ENCODE measurements around the gene SRP14. TPM values are rescaled to one million over a fixed set of nuclear protein-coding genes. Genes with fewer than 3 reads are reported as not detected.
"Not testable (repeated sequence)": the region's sequence is repeated elsewhere in the genome, so short reads cannot be mapped to it uniquely, and the experiment has no call there.

The SRP14 gene
- total RNA-seq, 1 experiment from 2014 or later, result 406 TPM

- H3K27ac ChIP-seq, result no peak overlapping the region
- no peak for DNase-seq
- H3K4me3 ChIP-seq, result no peak overlapping the region
- H3K36me3 ChIP-seq, result peaks cover 70% of the 10 kb centered on the region
- no peaks in the 10 kb centered on the region for H3K9me3 ChIP-seq (replicated peaks)
- no peaks in the 10 kb centered on the region for H3K27me3 ChIP-seq
- peaks cover 8% of the 10 kb centered on the region for H3K4me1 ChIP-seq
Observed at GRCh38 chr15:40032125-40032839, 6.7 kb downstream of the SRP14 start.

- Histone ChIP-seq H3K27ac (no peak overlapping the region), H3K27me3 (no peaks in the 10 kb centered on the region), H3K9me3 (replicated peaks) (no peaks in the 10 kb centered on the region), H3K4me3 (no peak overlapping the region), H3K4me1 (peaks cover 8% of the 10 kb centered on the region), H3K36me3 (peaks cover 73% of the 10 kb centered on the region)
- DNase-seq, result no peak
Observed at GRCh38 chr15:40031300-40031699, 7.7 kb downstream of the SRP14 start.

GRCh38 chr15:40029979-40030893, 8.7 kb downstream of the SRP14 start:
- peak in 1 of 2 experiments; percentile 52 for DNase-seq
- Histone ChIP-seq H3K4me3 (no peak overlapping the region), H3K27me3 (no peaks in the 10 kb centered on the region), H3K27ac (peak overlapping the region; percentile 5; the same call in 1 of the 2 replicates), H3K36me3 (peaks cover 66% of the 10 kb centered on the region), H3K4me1 (peaks cover 8% of the 10 kb centered on the region), H3K9me3 (replicated peaks) (no peaks in the 10 kb centered on the region)

- Histone ChIP-seq H3K27ac (no peak overlapping the region), H3K36me3 (peaks cover 59% of the 10 kb centered on the region)
Observed at GRCh38 chr15:40028853-40029252, 10.1 kb downstream of the SRP14 start.

GRCh38 chr15:40028193-40028592, 10.8 kb downstream of the SRP14 start:
- Histone ChIP-seq H3K4me3 (no peak overlapping the region), H3K36me3 (peaks cover 61% of the 10 kb centered on the region), H3K27ac (no peak overlapping the region), H3K4me1 (no peaks in the 10 kb centered on the region; the same call in 1 of the 2 replicates), H3K27me3 (no peaks in the 10 kb centered on the region), H3K9me3 (replicated peaks) (no peaks in the 10 kb centered on the region)
- DNase-seq, result no peak

More at GRCh38 chr15:40028853-40029252, 10.1 kb downstream of the SRP14 start:
- H3K4me3 ChIP-seq, result no peak overlapping the region
- no peak for DNase-seq
- H3K27me3 ChIP-seq, result no peaks in the 10 kb centered on the region
- no peaks in the 10 kb centered on the region; the same call in 1 of the 2 replicates for H3K4me1 ChIP-seq
- no peaks in the 10 kb centered on the region for H3K9me3 ChIP-seq (replicated peaks)

GRCh38 chr15:40016224-40016865, 22.6 kb downstream of the SRP14 start:
- no peak overlapping the region for H3K4me3 ChIP-seq
- H3K9me3 ChIP-seq (replicated peaks), result 0 out of 2 replicates have a peak, but pooled peaks cover 5% of the 10 kb centered on the region
- H3K4me1 ChIP-seq, result no peaks in the 10 kb centered on the region
- no peaks in the 10 kb centered on the region for H3K27me3 ChIP-seq
- no peak overlapping the region for H3K27ac ChIP-seq
- H3K36me3 ChIP-seq, result peaks cover 57% of the 10 kb centered on the region
- no peak for DNase-seq

GRCh38 chr15:40014390-40014789, 24.6 kb downstream of the SRP14 start:
- peak in 1 of 2 experiments; percentile 5 for DNase-seq
- peaks cover 49% of the 10 kb centered on the region for H3K36me3 ChIP-seq
- 0 out of 2 replicates have a peak, but pooled peaks cover 5% of the 10 kb centered on the region for H3K9me3 ChIP-seq (replicated peaks)
- H3K4me1 ChIP-seq, result no peaks in the 10 kb centered on the region
- no peak overlapping the region for H3K27ac ChIP-seq
- no peaks in the 10 kb centered on the region for H3K27me3 ChIP-seq
- no peak overlapping the region for H3K4me3 ChIP-seq

- H3K27ac ChIP-seq; H3K4me3 ChIP-seq; H3K9me3 ChIP-seq (replicated peaks); H3K4me1 ChIP-seq; H3K27me3 ChIP-seq; DNase-seq: not testable (repeated sequence)
- peaks cover 41% of the 10 kb centered on the region for H3K36me3 ChIP-seq
Observed at GRCh38 chr15:40013372-40013771, 25.6 kb downstream of the SRP14 start.

- Histone ChIP-seq H3K4me1 (no peaks in the 10 kb centered on the region), H3K4me3 (no peak overlapping the region), H3K27me3 (no peaks in the 10 kb centered on the region), H3K36me3 (peaks cover 38% of the 10 kb centered on the region), H3K27ac (no peak overlapping the region), H3K9me3 (replicated peaks) (0 out of 2 replicates have a peak, but pooled peaks cover 5% of the 10 kb centered on the region)
- no peak for DNase-seq
Observed at GRCh38 chr15:40011303-40011702, 27.7 kb downstream of the SRP14 start.

- H3K9me3 ChIP-seq (replicated peaks), result 0 out of 2 replicates have a peak, but pooled peaks cover 5% of the 10 kb centered on the region
- no peak for DNase-seq
- H3K27me3 ChIP-seq, result no peaks in the 10 kb centered on the region
- no peak overlapping the region for H3K4me3 ChIP-seq
- H3K27ac ChIP-seq, result no peak overlapping the region
- H3K36me3 ChIP-seq, result peaks cover 37% of the 10 kb centered on the region
- H3K4me1 ChIP-seq, result no peaks in the 10 kb centered on the region
Observed at GRCh38 chr15:40010686-40011085, 28.3 kb downstream of the SRP14 start.

- H3K36me3 ChIP-seq, result peaks cover 24% of the 10 kb centered on the region
- no peak overlapping the region for H3K4me3 ChIP-seq
- no peaks in the 10 kb centered on the region for H3K4me1 ChIP-seq
- DNase-seq, result no peak
- H3K27me3 ChIP-seq, result no peaks in the 10 kb centered on the region
- no peak overlapping the region for H3K27ac ChIP-seq
- H3K9me3 ChIP-seq (replicated peaks), result no peaks in the 10 kb centered on the region
Observed at GRCh38 chr15:40008061-40008765, 30.8 kb downstream of the SRP14 start.

GRCh38 chr15:40006646-40007045, 32.3 kb downstream of the SRP14 start:
- no peaks in the 10 kb centered on the region for H3K27me3 ChIP-seq
- no peaks in the 10 kb centered on the region for H3K4me1 ChIP-seq
- no peak for DNase-seq
- peaks cover 10% of the 10 kb centered on the region for H3K36me3 ChIP-seq
- H3K9me3 ChIP-seq (replicated peaks), result no peaks in the 10 kb centered on the region
- H3K27ac ChIP-seq, result no peak overlapping the region
- H3K4me3 ChIP-seq, result no peak overlapping the region

- H3K4me1 ChIP-seq, result no peaks in the 10 kb centered on the region
- H3K4me3 ChIP-seq, result no peak overlapping the region
- DNase-seq, result no peak
- no peak overlapping the region for H3K27ac ChIP-seq
- H3K27me3 ChIP-seq, result no peaks in the 10 kb centered on the region
- peaks cover 9% of the 10 kb centered on the region for H3K36me3 ChIP-seq
- H3K9me3 ChIP-seq (replicated peaks), result no peaks in the 10 kb centered on the region
Observed at GRCh38 chr15:40006003-40006402, 33.0 kb downstream of the SRP14 start.

Measured in SJCRH30 (cell line).